Measurements from ENCODE around the gene INHBB. TPM values are rescaled to one million over a fixed set of nuclear protein-coding genes. Genes with fewer than 3 reads are reported as not detected.

INHBB gene
- total RNA-seq, 6 experiments from 2014 or later: 0.37 to 15.9 (median 9.6) TPM

DNA sequence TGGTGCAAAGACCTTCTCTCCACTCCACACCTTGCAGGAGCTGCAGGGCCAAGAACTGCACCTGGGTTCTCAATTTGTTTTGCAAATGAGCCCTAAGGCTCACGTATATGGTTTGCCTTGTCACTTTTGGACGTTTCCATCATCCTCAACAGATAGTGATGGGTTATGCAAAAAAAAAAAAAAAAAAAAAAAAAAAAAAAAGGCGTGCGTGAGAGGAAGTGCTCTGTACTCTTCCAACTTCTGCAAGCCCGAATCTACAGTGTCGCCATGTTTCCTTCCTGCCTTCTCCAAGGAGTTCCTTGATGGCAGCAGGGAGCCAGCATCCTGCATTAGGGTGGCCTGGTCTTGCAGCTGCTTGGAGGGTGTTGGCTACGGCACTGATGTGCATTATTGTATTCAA is 4.0 kb upstream of the INHBB start:
- DNase-seq (no peak), ATAC-seq (no peak)
- no peaks in the 10 kb centered on the region for H3K9me3 ChIP-seq
- H3K4me3 ChIP-seq: no peak overlapping the region
- no peak for TF ChIP-seq CTCF (IDR thresholded peaks at IDR 0.05)
- no peak for TF ChIP-seq POLR2A (IDR thresholded peaks at IDR 0.05)
- no peaks in the 10 kb centered on the region for H3K27me3 ChIP-seq
- H3K4me1 ChIP-seq: peaks cover 0 to 38% (median 5%) of the 10 kb centered on the region in 4 donors
- no peak overlapping the region for H3K27ac ChIP-seq
- intact Hi-C loops (cut with DNase I): loop anchor here (5.0 to 10.0 kb wide), 2 partner anchors 163 to 335 kb away; no protein-coding TSS in a partner anchor
- no peaks in the 10 kb centered on the region for H3K36me3 ChIP-seq
- WGBS (ENCODE audit: insufficient coverage, low coverage, low lambda C conversion rate, missing lambda C conversion rate): 28% methylated on average over 4 of the region's 7 CpGs

GRCh38 chr2:120342446-120342845 is 3.5 kb upstream of the INHBB start:
- Histone ChIP-seq H3K27ac (no peak overlapping the region), H3K27me3 (no peaks in the 10 kb centered on the region), H3K9me3 (no peaks in the 10 kb centered on the region), H3K36me3 (no peaks in the 10 kb centered on the region), H3K4me3 (no peak overlapping the region), H3K4me1 (peaks cover 0 to 43% (median 5%) of the 10 kb centered on the region in 4 donors)
- no peak for ATAC-seq
- TF ChIP-seq POLR2A (IDR thresholded peaks at IDR 0.05) (no peak), CTCF (IDR thresholded peaks at IDR 0.05) (no peak)
- no peak for DNase-seq
- intact Hi-C loops (cut with DNase I): loop anchor here (5.0 to 10.0 kb wide), 2 partner anchors 162 to 335 kb away; no protein-coding TSS in a partner anchor
- WGBS (ENCODE audit: insufficient coverage, low coverage, low lambda C conversion rate, missing lambda C conversion rate): 37% methylated on average over 2 of the region's 7 CpGs

DNA sequence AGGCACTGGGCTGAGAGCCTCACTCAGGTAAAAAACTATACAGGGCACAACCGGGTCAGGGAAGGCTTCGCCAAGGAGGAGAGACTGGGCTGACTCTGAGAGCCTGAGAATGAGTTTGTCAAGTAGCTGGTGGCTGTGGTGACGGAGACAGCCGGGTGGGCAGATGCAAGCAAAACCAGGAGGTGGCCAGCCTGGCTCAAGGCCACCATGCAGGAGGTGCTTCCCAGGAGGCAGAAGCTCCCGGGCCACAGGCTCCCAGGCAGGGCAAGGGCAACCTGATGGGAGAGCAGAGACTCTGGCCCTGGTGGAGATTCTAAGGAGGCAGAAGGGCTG is 2.9 kb upstream of the INHBB start:
- Histone ChIP-seq H3K27ac (no peak overlapping the region), H3K4me1 (peaks cover 0 to 45% (median 8%) of the 10 kb centered on the region in 4 donors), H3K36me3 (no peaks in the 10 kb centered on the region), H3K9me3 (no peaks in the 10 kb centered on the region), H3K27me3 (no peaks in the 10 kb centered on the region), H3K4me3 (no peak overlapping the region)
- ATAC-seq (peak in 1 of 4 donors; percentile 4), DNase-seq (no peak)
- intact Hi-C loops (cut with DNase I): loop anchor here (5.0 to 10.0 kb wide), 2 partner anchors 162 to 334 kb away; no protein-coding TSS in a partner anchor
- TF ChIP-seq CTCF (IDR thresholded peaks at IDR 0.05) (no peak), POLR2A (IDR thresholded peaks at IDR 0.05) (no peak)
- 27% methylated on average over 2 of the region's 5 CpGs for WGBS (ENCODE audit: insufficient coverage, low coverage, low lambda C conversion rate, missing lambda C conversion rate)

DNA sequence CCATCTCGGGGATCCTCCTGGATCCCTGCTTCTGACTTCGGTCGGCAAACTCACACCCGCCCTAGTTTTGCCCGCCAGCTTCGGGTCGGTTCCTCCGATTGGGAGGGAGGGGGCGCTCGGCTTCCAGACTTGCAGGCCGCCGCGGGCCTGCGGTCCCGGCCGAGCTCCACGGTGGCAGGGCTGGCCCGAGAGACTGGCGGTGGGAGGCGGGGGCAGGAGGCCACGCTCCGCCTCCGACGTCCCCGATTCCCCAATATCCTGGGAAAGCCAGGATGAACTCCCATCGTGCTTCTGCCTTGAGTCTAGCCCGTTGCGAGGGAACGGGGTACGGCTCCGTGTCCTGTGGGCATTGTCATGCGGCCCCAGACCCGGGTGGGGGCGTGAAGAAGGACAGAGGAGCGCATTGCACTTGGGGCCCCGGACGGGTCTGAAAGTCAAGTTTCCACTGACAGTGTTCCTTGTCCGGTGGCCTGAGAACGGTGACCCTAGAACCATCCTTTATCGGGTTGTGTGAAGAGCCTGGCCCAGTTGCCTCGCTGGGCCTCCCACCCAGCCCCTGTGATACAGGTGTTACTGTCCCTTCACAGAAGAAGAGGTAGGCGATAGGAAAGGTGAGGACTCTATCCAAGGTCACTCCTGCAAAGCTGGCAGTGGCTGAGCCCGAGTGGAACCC is 2.4 kb upstream of the INHBB start:
- ATAC-seq: peak; percentile 81 to 85 (median 84)
- Histone ChIP-seq H3K27me3 (no peaks in the 10 kb centered on the region), H3K9me3 (no peaks in the 10 kb centered on the region), H3K4me3 (peak overlapping the region; percentile 13 to 58 (median 56)), H3K27ac (peak overlapping the region in 1 of 3 donors; percentile 88), H3K36me3 (no peaks in the 10 kb centered on the region), H3K4me1 (peaks cover 0 to 45% (median 8%) of the 10 kb centered on the region in 4 donors)
- intact Hi-C loops (cut with DNase I): loop anchor here (5.0 to 10.0 kb wide), 2 partner anchors 161 to 334 kb away; no protein-coding TSS in a partner anchor
- 44% methylated on average over 3 of the region's 43 CpGs for WGBS (ENCODE audit: insufficient coverage, low coverage, low lambda C conversion rate, missing lambda C conversion rate)
- DNase-seq: peak; percentile 85 to 92 (median 91)
- TF ChIP-seq POLR2A (IDR thresholded peaks at IDR 0.05) (peak; percentile 48), CTCF (IDR thresholded peaks at IDR 0.05) (peak; percentile 82 to 90 (median 90))

All from right lobe of liver (tissue), 6 donors.